Keratinocyte (primary cell): ENCODE data around the gene CACNA1C. TPM values are rescaled to one million over a fixed set of nuclear protein-coding genes. Genes with fewer than 3 reads are reported as not detected.

Experiments used
- DNase-seq: peaks from one replicate; pipeline ENCODE4 v3.0.0-alpha.2; 2011; ENCODE audit warnings: low read depth, missing footprints, low spot score
- FAIRE-seq: peaks from 2 replicates; lab custom pipeline; 2011; peaks lifted over from hg19 to GRCh38; lab: Jason Lieb, UNC
- H2AFZ ChIP-seq: 2 replicates; pipeline ENCODE4 v1.6.0; 2012; ENCODE audit warnings: low read length, control low read depth, inconsistent platforms; ENCODE audit not compliant: control insufficient read depth
- H3K27ac ChIP-seq: 2 replicates; pipeline ENCODE4 v1.5.1; 2011; ENCODE audit warnings: low read length; ENCODE audit not compliant: control insufficient read depth, insufficient read depth
- H3K27me3 ChIP-seq: 3 replicates; pipeline ENCODE4 v1.6.0; 2011; ENCODE audit warnings: low read length; ENCODE audit not compliant: control insufficient read depth, insufficient read depth; ENCODE audit errors: extremely low read depth
- H3K36me3 ChIP-seq, 2 experiments: 2 replicates in 1 of 2; 3 replicates in 1 of 2; pipeline ENCODE4 v1.5.1; 2011; ENCODE audit warnings: low read length in 2 of 2, mild to moderate bottlenecking in 1 of 2; ENCODE audit not compliant: control insufficient read depth in 2 of 2, insufficient read depth in 2 of 2; ENCODE audit errors: extremely low read depth in 1 of 2
- H3K4me1 ChIP-seq: 3 replicates; pipeline ENCODE4 v1.5.1; 2011; ENCODE audit warnings: low read length; ENCODE audit not compliant: control insufficient read depth, insufficient read depth; ENCODE audit errors: extremely low read depth
- H3K4me2 ChIP-seq: 3 replicates; pipeline ENCODE4 v1.6.0; 2011; ENCODE audit warnings: low read depth, low read length; ENCODE audit not compliant: control insufficient read depth, insufficient read depth; ENCODE audit errors: extremely low read depth
- H3K4me3 ChIP-seq, 3 experiments: fragments of 200-600 bp in 1 of 3; sonication (generic) in 1 of 3; 2 replicates in 2 of 3; 3 replicates in 1 of 3; pipeline ENCODE4 v1.5.1; 2011 to 2016; ENCODE audit warnings: low read length in 3 of 3, mild to moderate bottlenecking in 3 of 3, control low read depth in 2 of 3, inconsistent platforms in 1 of 3, low read depth in 1 of 3, mixed read lengths in 1 of 3, mixed run types in 1 of 3, moderate library complexity in 1 of 3; ENCODE audit not compliant: control insufficient read depth in 2 of 3, insufficient read depth in 2 of 3; ENCODE audit errors: extremely low read depth in 1 of 3
- H3K79me2 ChIP-seq: 2 replicates; pipeline ENCODE4 v1.6.0; 2012; ENCODE audit warnings: low read length; ENCODE audit not compliant: control insufficient read depth, insufficient read depth
- H3K9ac ChIP-seq: 3 replicates; pipeline ENCODE4 v1.6.0; 2011; ENCODE audit warnings: low read length; ENCODE audit not compliant: control insufficient read depth, insufficient read depth; ENCODE audit errors: extremely low read depth
- H3K9me1 ChIP-seq: 3 replicates; pipeline ENCODE4 v1.6.0; 2011; ENCODE audit warnings: low read length; ENCODE audit not compliant: control insufficient read depth, insufficient read depth; ENCODE audit errors: extremely low read depth
- H3K9me3 ChIP-seq: 2 replicates; pipeline ENCODE4 v1.5.1; 2012; ENCODE audit warnings: low read depth, low read length; ENCODE audit not compliant: control insufficient read depth
- H4K20me1 ChIP-seq: 3 replicates; pipeline ENCODE4 v1.6.0; 2011; ENCODE audit warnings: low read length; ENCODE audit not compliant: control insufficient read depth, insufficient read depth; ENCODE audit errors: extremely low read depth
- CTCF ChIP-seq, 3 experiments: IDR thresholded peaks in 1 of 3; conservative IDR thresholded peaks in 1 of 3; optimal IDR thresholded peaks in 1 of 3; 2 replicates in 2 of 3; 3 replicates in 1 of 3; pipeline versions ENCODE3 to v1.5.1; 2011; ENCODE audit warnings: low read length in 3 of 3, mild to moderate bottlenecking in 3 of 3, moderate library complexity in 2 of 3, control low read depth in 1 of 3, inconsistent platforms in 1 of 3; ENCODE audit not compliant: insufficient read depth in 2 of 3; ENCODE audit errors: extremely low read depth in 1 of 3
- EZH2 ChIP-seq: IDR thresholded peaks from one replicate; pipeline ENCODE4 v1.6.1; 2012; ENCODE audit warnings: inconsistent platforms, mild to moderate bottlenecking, low read length, moderate library complexity
- dilution Hi-C: fragments of 300-500 bp; cut with MboI; formaldehyde crosslinking; loops from one replicate; pipeline ENCODE4 v1.7.0; 2020; ENCODE audit warnings: low sequenced_read_pairs; ENCODE audit not compliant: extremely low pct_ligation_motif_present
- polyA plus RNA-seq, 5 experiments: library from polyadenylated mRNA; depleted of rRNA in 3 of 5; stranded (reverse) in 3 of 5; stranded (forward) in 1 of 5; unstranded in 1 of 5; fragments of >200 nt; gene quantifications; 1 replicate in 1 of 5; 2 replicates in 3 of 5; 3 replicates in 1 of 5; pipeline versions ENCODE4 v1.2.1 to v1.2.3, GENCODE V29; 2011 to 2012; ENCODE audit warnings: missing spikeins in 2 of 5, low read depth in 1 of 5, low replicate concordance in 1 of 5

The CACNA1C gene
- polyA plus RNA-seq, 1 donor (not counting 4 experiments of a cell fraction or from before 2014, with no cell fraction given): not detected

GRCh38 chr12:2329661-2330210, 276.9 kb downstream of the CACNA1C start:
- FAIRE-seq (no peak), DNase-seq (no peak)
- Histone ChIP-seq H4K20me1 (no peaks in the 10 kb centered on the region), H3K79me2 (no peaks in the 10 kb centered on the region), H3K4me1 (no peaks in the 10 kb centered on the region), H3K36me3 (no peaks in the 10 kb centered on the region), H3K9ac (no peak overlapping the region), H3K27me3 (peaks cover 6% of the 10 kb centered on the region), H3K4me2 (no peak overlapping the region), H3K9me1 (no peaks in the 10 kb centered on the region), H3K4me3 (no peak overlapping the region), H3K27ac (no peak overlapping the region), H3K9me3 (no peaks in the 10 kb centered on the region), H2AFZ (no peak overlapping the region)
- TF ChIP-seq EZH2 (no peak), CTCF (optimal IDR thresholded peaks at IDR 0.05 in 1 of 3, IDR thresholded peaks at IDR 0.05 in 1 of 3, conservative IDR thresholded peaks at IDR 0.05 in 1 of 3; ENCODE audit: extremely low read depth in 1 of 3, insufficient read depth in 2 of 3, low read length in 3 of 3) (no peak)
- dilution Hi-C loops: no loop called here

- dilution Hi-C loops: no loop called here
- no peaks in the 10 kb centered on the region for H3K9me3 ChIP-seq
- no peaks in the 10 kb centered on the region for H3K27me3 ChIP-seq
- H2AFZ ChIP-seq: no peak overlapping the region
- no peak overlapping the region for H3K4me2 ChIP-seq
- H3K4me3 ChIP-seq: no peak overlapping the region
- no peaks in the 10 kb centered on the region for H4K20me1 ChIP-seq
- H3K79me2 ChIP-seq: no peaks in the 10 kb centered on the region
- H3K4me1 ChIP-seq: peaks cover 8% of the 10 kb centered on the region
- no peaks in the 10 kb centered on the region for H3K36me3 ChIP-seq
- DNase-seq: no peak
- no peak overlapping the region for H3K9ac ChIP-seq
- no peak for TF ChIP-seq CTCF (optimal IDR thresholded peaks at IDR 0.05 in 1 of 3, IDR thresholded peaks at IDR 0.05 in 1 of 3, conservative IDR thresholded peaks at IDR 0.05 in 1 of 3; ENCODE audit: extremely low read depth in 1 of 3, insufficient read depth in 2 of 3, low read length in 3 of 3)
- TF ChIP-seq EZH2: no peak
- H3K27ac ChIP-seq: no peak overlapping the region
- no peaks in the 10 kb centered on the region for H3K9me1 ChIP-seq
- no peak for FAIRE-seq
Observed at GRCh38 chr12:2332236-2332635, 279.4 kb downstream of the CACNA1C start.
